ENCODE data around the gene VCL.
"Not testable (repeated sequence)": the region's sequence is repeated elsewhere in the genome, so short reads cannot be mapped to it uniquely, and the experiment has no call there.

The VCL gene

DNA sequence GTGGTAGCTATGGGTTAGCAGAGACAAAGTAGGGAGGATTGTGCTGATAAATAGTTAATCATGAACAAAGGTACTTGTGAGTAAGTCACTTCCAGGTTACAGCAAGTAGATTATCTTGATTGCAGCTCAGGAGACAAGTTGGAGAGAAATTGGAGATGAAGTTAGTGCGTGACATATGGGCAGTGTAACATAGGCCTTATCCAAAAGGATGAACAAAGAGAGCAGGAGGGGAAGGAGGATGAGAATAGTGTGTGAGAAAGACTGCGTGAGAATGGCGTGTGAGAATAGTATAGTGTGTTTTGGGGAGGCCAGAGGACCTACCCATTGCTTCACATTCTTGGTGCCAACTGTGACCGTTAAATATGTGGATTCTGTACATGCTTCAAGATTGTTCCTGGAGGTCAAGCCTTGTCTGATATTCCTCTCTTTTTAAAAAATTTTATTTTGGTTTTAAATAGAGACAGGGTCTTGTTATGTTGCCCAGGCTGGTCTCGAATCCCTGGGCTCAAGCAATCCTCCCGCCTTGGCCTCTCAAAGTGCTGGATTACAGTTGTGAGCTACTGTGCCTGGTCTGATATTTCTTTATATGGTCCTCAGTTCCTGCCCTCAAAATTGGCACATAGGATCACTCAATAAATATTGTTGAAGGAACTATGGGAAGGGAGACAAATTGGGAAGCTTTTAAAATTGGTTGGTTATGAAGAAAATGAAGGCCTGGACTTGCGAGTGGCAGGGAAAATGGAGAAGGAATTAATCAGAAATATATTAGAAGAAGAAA is 3.2 kb downstream of the VCL start:
- Histone ChIP-seq H3K27me3 (ENCODE audit: control insufficient read depth in 2 of 2, insufficient read depth in 2 of 2, low read length in 2 of 2) (no peaks in the 10 kb centered on the region), H3K36me3 (ENCODE audit: control insufficient read depth in 2 of 2, insufficient read depth in 2 of 2, low read length in 2 of 2) (no peaks in the 10 kb centered on the region), H3K9ac (ENCODE audit: low read depth in 1 of 2, low read length in 2 of 2) (no peak overlapping the region), H3K4me3 (ENCODE audit: low read length in 2 of 2) (peak overlapping the region in 1 of 2 donors; percentile 39), H3K9me3 (ENCODE audit: control insufficient read depth in 2 of 2, low read length in 2 of 2) (no peaks in the 10 kb centered on the region), H3K4me1 (ENCODE audit: control insufficient read depth in 2 of 2, insufficient read depth in 2 of 2, low read length in 2 of 2) (peaks cover 0 to 27% of the 10 kb centered on the region in 2 donors), H3K27ac (ENCODE audit: low read depth in 2 of 2, low read length in 2 of 2) (no peak overlapping the region)

GRCh38 chr10:74006269-74006668 is 8.4 kb downstream of the VCL start:
- no peak overlapping the region for H3K4me3 ChIP-seq (ENCODE audit: low read length in 2 of 2)
- no peaks in the 10 kb centered on the region for H3K27me3 ChIP-seq (ENCODE audit: control insufficient read depth in 2 of 2, insufficient read depth in 2 of 2, low read length in 2 of 2)
- no peaks in the 10 kb centered on the region for H3K36me3 ChIP-seq (ENCODE audit: control insufficient read depth in 2 of 2, insufficient read depth in 2 of 2, low read length in 2 of 2)
- H3K9ac ChIP-seq (ENCODE audit: low read depth in 1 of 2, low read length in 2 of 2), result no peak overlapping the region
- H3K4me1 ChIP-seq (ENCODE audit: control insufficient read depth in 2 of 2, insufficient read depth in 2 of 2, low read length in 2 of 2), result no peaks in the 10 kb centered on the region
- H3K9me3 ChIP-seq (ENCODE audit: control insufficient read depth in 2 of 2, low read length in 2 of 2), result no peaks in the 10 kb centered on the region
- H3K27ac ChIP-seq (ENCODE audit: low read depth in 2 of 2, low read length in 2 of 2), result no peak overlapping the region

- Histone ChIP-seq H3K27ac (ENCODE audit: low read depth in 2 of 2, low read length in 2 of 2) (no peak overlapping the region), H3K9ac (ENCODE audit: low read depth in 1 of 2, low read length in 2 of 2) (no peak overlapping the region), H3K36me3 (ENCODE audit: control insufficient read depth in 2 of 2, insufficient read depth in 2 of 2, low read length in 2 of 2) (no peaks in the 10 kb centered on the region)
These were observed 10.4 kb downstream of the VCL start for GRCh38 chr10:74008212-74008731.

GRCh38 chr10:74011017-74011416 is 13.1 kb downstream of the VCL start:
- Histone ChIP-seq H3K27me3 (ENCODE audit: control insufficient read depth in 2 of 2, insufficient read depth in 2 of 2, low read length in 2 of 2) (no peaks in the 10 kb centered on the region), H3K9me3 (ENCODE audit: control insufficient read depth in 2 of 2, low read length in 2 of 2) (no peaks in the 10 kb centered on the region), H3K9ac (ENCODE audit: low read depth in 1 of 2, low read length in 2 of 2) (no peak overlapping the region), H3K27ac (ENCODE audit: low read depth in 2 of 2, low read length in 2 of 2) (no peak overlapping the region), H3K36me3 (ENCODE audit: control insufficient read depth in 2 of 2, insufficient read depth in 2 of 2, low read length in 2 of 2) (no peaks in the 10 kb centered on the region), H3K4me1 (ENCODE audit: control insufficient read depth in 2 of 2, insufficient read depth in 2 of 2, low read length in 2 of 2) (no peaks in the 10 kb centered on the region), H3K4me3 (ENCODE audit: low read length in 2 of 2) (no peak overlapping the region)

More at GRCh38 chr10:74008212-74008731, 10.4 kb downstream of the VCL start:
- H3K4me3 ChIP-seq (ENCODE audit: low read length in 2 of 2), result no peak overlapping the region
- H3K4me1 ChIP-seq (ENCODE audit: control insufficient read depth in 2 of 2, insufficient read depth in 2 of 2, low read length in 2 of 2), result no peaks in the 10 kb centered on the region
- H3K27me3 ChIP-seq (ENCODE audit: control insufficient read depth in 2 of 2, insufficient read depth in 2 of 2, low read length in 2 of 2), result no peaks in the 10 kb centered on the region
- no peaks in the 10 kb centered on the region for H3K9me3 ChIP-seq (ENCODE audit: control insufficient read depth in 2 of 2, low read length in 2 of 2)

GRCh38 chr10:74011770-74012169 is 13.9 kb downstream of the VCL start:
- Histone ChIP-seq H3K27me3 (ENCODE audit: control insufficient read depth in 2 of 2, insufficient read depth in 2 of 2, low read length in 2 of 2) (no peaks in the 10 kb centered on the region), H3K4me1 (ENCODE audit: control insufficient read depth in 2 of 2, insufficient read depth in 2 of 2, low read length in 2 of 2) (no peaks in the 10 kb centered on the region), H3K9ac (ENCODE audit: low read depth in 1 of 2, low read length in 2 of 2) (no peak overlapping the region), H3K27ac (ENCODE audit: low read depth in 2 of 2, low read length in 2 of 2) (no peak overlapping the region), H3K4me3 (ENCODE audit: low read length in 2 of 2) (no peak overlapping the region), H3K36me3 (ENCODE audit: control insufficient read depth in 2 of 2, insufficient read depth in 2 of 2, low read length in 2 of 2) (no peaks in the 10 kb centered on the region), H3K9me3 (ENCODE audit: control insufficient read depth in 2 of 2, low read length in 2 of 2) (no peaks in the 10 kb centered on the region)

- Histone ChIP-seq H3K4me3 (ENCODE audit: low read length in 2 of 2) (no peak overlapping the region), H3K9ac (ENCODE audit: low read depth in 1 of 2, low read length in 2 of 2) (no peak overlapping the region), H3K36me3 (ENCODE audit: control insufficient read depth in 2 of 2, insufficient read depth in 2 of 2, low read length in 2 of 2) (no peaks in the 10 kb centered on the region), H3K9me3 (ENCODE audit: control insufficient read depth in 2 of 2, low read length in 2 of 2) (no peaks in the 10 kb centered on the region), H3K27me3 (ENCODE audit: control insufficient read depth in 2 of 2, insufficient read depth in 2 of 2, low read length in 2 of 2) (no peaks in the 10 kb centered on the region), H3K27ac (ENCODE audit: low read depth in 2 of 2, low read length in 2 of 2) (no peak overlapping the region), H3K4me1 (ENCODE audit: control insufficient read depth in 2 of 2, insufficient read depth in 2 of 2, low read length in 2 of 2) (no peaks in the 10 kb centered on the region)
These were observed 14.6 kb downstream of the VCL start for GRCh38 chr10:74012480-74012879.

- Histone ChIP-seq H3K9ac (ENCODE audit: low read depth in 1 of 2, low read length in 2 of 2) (no peak overlapping the region), H3K9me3 (ENCODE audit: control insufficient read depth in 2 of 2, low read length in 2 of 2) (no peaks in the 10 kb centered on the region), H3K36me3 (ENCODE audit: control insufficient read depth in 2 of 2, insufficient read depth in 2 of 2, low read length in 2 of 2) (no peaks in the 10 kb centered on the region), H3K4me3 (ENCODE audit: low read length in 2 of 2) (no peak overlapping the region), H3K27ac (ENCODE audit: low read depth in 2 of 2, low read length in 2 of 2) (no peak overlapping the region), H3K4me1 (ENCODE audit: control insufficient read depth in 2 of 2, insufficient read depth in 2 of 2, low read length in 2 of 2) (no peaks in the 10 kb centered on the region), H3K27me3 (ENCODE audit: control insufficient read depth in 2 of 2, insufficient read depth in 2 of 2, low read length in 2 of 2) (no peaks in the 10 kb centered on the region)
These were observed 15.1 kb downstream of the VCL start for GRCh38 chr10:74013004-74013403.

DNA sequence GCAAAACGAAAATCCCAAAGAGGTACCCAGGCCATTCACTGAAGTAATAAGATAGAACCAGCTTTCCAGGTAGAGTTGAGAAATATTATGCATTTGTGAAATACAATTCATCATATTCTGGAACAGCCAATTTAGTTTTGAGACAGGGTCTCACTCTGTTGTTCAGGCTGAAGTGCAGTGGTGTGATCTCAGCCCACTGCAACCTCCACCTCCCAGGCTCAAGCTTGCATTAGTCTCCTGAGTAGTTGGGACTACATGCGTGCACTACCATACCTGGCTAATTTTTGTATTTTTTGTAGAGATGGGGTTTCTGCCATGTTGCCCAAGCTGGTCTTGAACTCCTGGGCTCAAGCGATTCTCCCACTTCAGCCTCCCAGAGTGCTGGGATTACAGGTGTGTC is 16.7 kb downstream of the VCL start:
- not testable (repeated sequence) for H3K27me3 ChIP-seq (ENCODE audit: control insufficient read depth in 2 of 2, insufficient read depth in 2 of 2, low read length in 2 of 2); H3K27ac ChIP-seq (ENCODE audit: low read depth in 2 of 2, low read length in 2 of 2); H3K4me3 ChIP-seq (ENCODE audit: low read length in 2 of 2); H3K36me3 ChIP-seq (ENCODE audit: control insufficient read depth in 2 of 2, insufficient read depth in 2 of 2, low read length in 2 of 2); H3K9me3 ChIP-seq (ENCODE audit: control insufficient read depth in 2 of 2, low read length in 2 of 2); H3K4me1 ChIP-seq (ENCODE audit: control insufficient read depth in 2 of 2, insufficient read depth in 2 of 2, low read length in 2 of 2); H3K9ac ChIP-seq (ENCODE audit: low read depth in 1 of 2, low read length in 2 of 2)

DNA sequence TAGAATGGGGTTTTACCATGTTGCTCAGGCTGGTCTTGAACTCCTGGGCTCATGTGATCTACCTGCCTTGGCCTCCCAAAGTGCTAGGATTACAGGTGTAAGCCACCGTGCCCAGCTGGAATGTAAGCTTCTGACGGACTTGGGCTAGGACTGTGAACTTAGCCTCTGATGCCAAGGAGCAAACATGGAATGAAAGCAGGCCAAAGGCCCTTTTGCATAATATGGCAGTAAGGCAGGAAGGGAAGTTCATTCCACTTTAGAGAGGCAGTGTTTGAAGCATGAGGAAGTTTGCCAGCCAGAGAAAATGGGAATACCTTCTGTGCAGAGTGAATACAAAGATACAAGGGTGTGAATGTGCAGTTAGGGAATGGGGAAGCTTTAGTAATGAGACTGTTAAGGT is 20.3 kb downstream of the VCL start:
- Histone ChIP-seq H3K9ac (ENCODE audit: low read depth in 1 of 2, low read length in 2 of 2) (no peak overlapping the region), H3K27me3 (ENCODE audit: control insufficient read depth in 2 of 2, insufficient read depth in 2 of 2, low read length in 2 of 2) (no peaks in the 10 kb centered on the region), H3K4me3 (ENCODE audit: low read length in 2 of 2) (no peak overlapping the region), H3K9me3 (ENCODE audit: control insufficient read depth in 2 of 2, low read length in 2 of 2) (no peaks in the 10 kb centered on the region), H3K36me3 (ENCODE audit: control insufficient read depth in 2 of 2, insufficient read depth in 2 of 2, low read length in 2 of 2) (no peaks in the 10 kb centered on the region), H3K4me1 (ENCODE audit: control insufficient read depth in 2 of 2, insufficient read depth in 2 of 2, low read length in 2 of 2) (no peaks in the 10 kb centered on the region), H3K27ac (ENCODE audit: low read depth in 2 of 2, low read length in 2 of 2) (peak overlapping the region; percentile 13 to 35)

DNA sequence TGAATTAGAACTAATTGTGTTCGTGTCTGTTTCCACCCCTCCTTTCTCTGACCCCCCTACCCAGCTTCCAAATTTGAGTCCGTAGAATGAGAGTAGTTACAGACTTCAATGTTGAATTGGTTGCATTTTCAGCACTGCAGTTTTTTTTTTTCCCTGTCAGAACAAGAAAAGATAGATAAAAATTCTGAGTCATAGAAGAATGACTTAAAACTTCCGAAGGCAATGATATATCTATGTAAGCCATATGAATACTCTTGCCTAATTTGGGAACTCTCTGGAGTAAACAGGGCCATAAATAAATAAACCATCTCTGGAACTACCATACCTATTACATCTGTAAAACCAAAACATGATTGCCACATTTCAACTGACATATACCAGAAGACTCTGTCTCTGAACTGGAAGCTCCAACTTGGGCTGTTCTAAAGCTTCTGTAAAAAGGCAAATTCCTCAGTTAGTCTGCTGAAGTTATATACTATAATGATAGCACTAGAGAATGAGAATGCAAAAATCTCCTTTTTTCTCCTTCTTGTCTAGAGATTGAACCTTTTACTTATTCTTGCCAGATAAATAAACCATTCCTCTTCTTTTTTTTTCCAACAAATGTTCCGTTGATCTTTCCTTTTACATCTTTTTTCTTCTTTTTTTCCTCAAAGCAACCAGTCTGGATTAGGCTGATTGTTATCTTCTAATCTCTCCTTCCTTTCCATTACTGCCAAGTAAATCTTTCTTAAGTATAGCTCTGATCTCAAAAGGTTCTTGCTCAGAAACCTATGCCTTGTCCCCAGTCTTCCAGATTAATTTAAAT is 23.5 kb downstream of the VCL start:
- Histone ChIP-seq H3K9me3 (ENCODE audit: control insufficient read depth in 2 of 2, low read length in 2 of 2) (no peaks in the 10 kb centered on the region), H3K36me3 (ENCODE audit: control insufficient read depth in 2 of 2, insufficient read depth in 2 of 2, low read length in 2 of 2) (no peaks in the 10 kb centered on the region), H3K9ac (ENCODE audit: low read depth in 1 of 2, low read length in 2 of 2) (no peak overlapping the region), H3K27ac (ENCODE audit: low read depth in 2 of 2, low read length in 2 of 2) (no peak overlapping the region), H3K4me1 (ENCODE audit: control insufficient read depth in 2 of 2, insufficient read depth in 2 of 2, low read length in 2 of 2) (peaks cover 0 to 4% of the 10 kb centered on the region in 2 donors), H3K4me3 (ENCODE audit: low read length in 2 of 2) (no peak overlapping the region), H3K27me3 (ENCODE audit: control insufficient read depth in 2 of 2, insufficient read depth in 2 of 2, low read length in 2 of 2) (no peaks in the 10 kb centered on the region)
